Measurements from ENCODE around the gene GASK1B. TPM values are rescaled to one million over a fixed set of nuclear protein-coding genes. Genes with fewer than 3 reads are reported as not detected.
A peak's percentile ranks its signal among the peaks of the same experiment; 100 is the strongest.

Gene GASK1B
- total and polyA plus RNA-seq, 2 of the 13 experiments (the other 11 are each of a cell fraction or from before 2014, with no cell fraction given), result 29.1 to 40.4 TPM

DNA sequence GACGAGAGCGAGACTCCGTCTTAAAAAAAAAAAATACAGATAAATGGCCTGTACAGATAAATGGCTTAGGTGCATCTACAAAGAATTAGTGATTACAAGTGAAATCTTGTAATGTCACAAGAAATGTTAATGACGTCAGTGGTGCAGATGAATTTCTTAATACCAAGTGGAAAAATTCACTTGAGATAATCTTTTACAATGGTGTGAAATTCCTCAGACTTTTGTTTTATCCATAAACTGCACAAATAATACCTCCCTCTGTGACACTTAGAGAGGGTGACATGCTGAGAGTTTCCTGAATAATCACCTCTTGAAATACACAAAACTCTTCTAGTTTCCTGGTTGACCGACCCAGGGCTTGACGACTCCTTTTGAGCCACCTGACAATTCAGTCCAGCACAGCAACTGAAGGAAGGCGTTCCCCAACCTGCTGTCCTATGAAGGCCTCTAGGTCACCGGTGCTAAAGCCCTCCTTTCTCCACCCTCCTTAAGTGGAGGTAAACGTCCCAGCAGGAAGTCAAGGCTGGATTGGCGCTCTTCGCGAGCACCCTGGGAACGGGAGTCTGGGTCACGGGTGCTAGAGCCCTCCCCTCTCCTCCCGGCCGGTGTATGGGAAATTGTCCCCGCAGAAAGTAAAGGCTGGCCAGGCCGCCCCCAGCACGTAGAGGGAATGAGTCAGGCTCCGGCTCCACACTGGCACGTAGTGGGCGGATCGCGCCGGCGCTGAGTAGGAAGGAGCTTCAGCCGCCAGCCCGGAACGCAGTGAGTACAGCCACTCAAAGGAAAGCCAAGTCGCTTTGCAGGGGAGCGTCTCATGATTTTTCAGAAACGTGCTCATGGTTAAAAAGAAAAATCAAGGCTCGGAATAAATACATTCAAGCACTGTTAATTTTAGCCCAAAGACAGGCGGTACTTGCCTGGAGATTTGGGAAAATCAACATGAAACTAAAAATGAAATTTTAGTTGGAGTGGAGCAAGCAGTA is 37.3 kb upstream of the GASK1B start, which contains the start of gene TMEM144 (continued):
- TF ChIP-seq, protein P1, sequence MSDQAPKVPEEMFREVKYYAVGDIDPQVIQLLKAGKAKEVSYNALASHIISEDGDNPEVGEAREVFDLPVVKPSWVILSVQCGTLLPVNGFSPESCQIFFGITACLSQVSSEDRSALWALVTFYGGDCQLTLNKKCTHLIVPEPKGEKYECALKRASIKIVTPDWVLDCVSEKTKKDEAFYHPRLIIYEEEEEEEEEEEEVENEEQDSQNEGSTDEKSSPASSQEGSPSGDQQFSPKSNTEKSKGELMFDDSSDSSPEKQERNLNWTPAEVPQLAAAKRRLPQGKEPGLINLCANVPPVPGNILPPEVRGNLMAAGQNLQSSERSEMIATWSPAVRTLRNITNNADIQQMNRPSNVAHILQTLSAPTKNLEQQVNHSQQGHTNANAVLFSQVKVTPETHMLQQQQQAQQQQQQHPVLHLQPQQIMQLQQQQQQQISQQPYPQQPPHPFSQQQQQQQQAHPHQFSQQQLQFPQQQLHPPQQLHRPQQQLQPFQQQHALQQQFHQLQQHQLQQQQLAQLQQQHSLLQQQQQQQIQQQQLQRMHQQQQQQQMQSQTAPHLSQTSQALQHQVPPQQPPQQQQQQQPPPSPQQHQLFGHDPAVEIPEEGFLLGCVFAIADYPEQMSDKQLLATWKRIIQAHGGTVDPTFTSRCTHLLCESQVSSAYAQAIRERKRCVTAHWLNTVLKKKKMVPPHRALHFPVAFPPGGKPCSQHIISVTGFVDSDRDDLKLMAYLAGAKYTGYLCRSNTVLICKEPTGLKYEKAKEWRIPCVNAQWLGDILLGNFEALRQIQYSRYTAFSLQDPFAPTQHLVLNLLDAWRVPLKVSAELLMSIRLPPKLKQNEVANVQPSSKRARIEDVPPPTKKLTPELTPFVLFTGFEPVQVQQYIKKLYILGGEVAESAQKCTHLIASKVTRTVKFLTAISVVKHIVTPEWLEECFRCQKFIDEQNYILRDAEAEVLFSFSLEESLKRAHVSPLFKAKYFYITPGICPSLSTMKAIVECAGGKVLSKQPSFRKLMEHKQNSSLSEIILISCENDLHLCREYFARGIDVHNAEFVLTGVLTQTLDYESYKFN (CRISPR knock-in tag; conservative IDR thresholded peaks at IDR 0.05), result peak; percentile 35; the same call in 1 of the 2 replicates
- TF ChIP-seq NR2F6 (IDR thresholded peaks at IDR 0.05) (no peak), NR2F6 (CRISPR knock-in tag; IDR thresholded peaks at IDR 0.05) (no peak), ZNF614 (CRISPR knock-in tag; IDR thresholded peaks at IDR 0.05; ENCODE audit: borderline replicate concordance) (peak; percentile 43; the same call in 1 of the 2 replicates), ATF1 (CRISPR knock-in tag; IDR thresholded peaks at IDR 0.05) (no peak), ZBTB3 (CRISPR knock-in tag; IDR thresholded peaks at IDR 0.05; ENCODE audit: borderline replicate concordance, low read depth) (no peak), ZSCAN22 (CRISPR knock-in tag; IDR thresholded peaks at IDR 0.05) (no peak), FIP1L1 (IDR thresholded peaks at IDR 0.05; ENCODE audit: borderline replicate concordance, insufficient read depth, low read depth, low read length) (no peak), ZKSCAN1 (IDR thresholded peaks at IDR 0.05; ENCODE audit: low read length) (peak; percentile 95), MTA1 (CRISPR knock-in tag; IDR thresholded peaks at IDR 0.05; ENCODE audit: borderline replicate concordance) (no peak), MAZ (IDR thresholded peaks at IDR 0.05; ENCODE audit: borderline replicate concordance, low read depth, low read length) (0 out of 2 replicates have a peak, but pooled peaks have one; percentile 26), MAZ (CRISPR knock-in tag; IDR thresholded peaks at IDR 0.05; ENCODE audit: low read depth) (no peak), ZNF33B (CRISPR knock-in tag; IDR thresholded peaks at IDR 0.05) (no peak), TAF1 (CRISPR knock-in tag; IDR thresholded peaks at IDR 0.05) (peak; percentile 72; the same call in 1 of the 2 replicates), ZNF747 (CRISPR knock-in tag; IDR thresholded peaks at IDR 0.05; ENCODE audit: borderline replicate concordance) (no peak), ZNF644 (CRISPR knock-in tag; IDR thresholded peaks at IDR 0.05; ENCODE audit: low read depth) (no peak), ZNF484 (CRISPR knock-in tag; IDR thresholded peaks at IDR 0.05; ENCODE audit: borderline replicate concordance, low read depth) (no peak), PHF5A (CRISPR knock-in tag; IDR thresholded peaks at IDR 0.05; ENCODE audit: low read depth, unreplicated experiment) (no peak)
- TF ChIP-seq, protein P2, sequence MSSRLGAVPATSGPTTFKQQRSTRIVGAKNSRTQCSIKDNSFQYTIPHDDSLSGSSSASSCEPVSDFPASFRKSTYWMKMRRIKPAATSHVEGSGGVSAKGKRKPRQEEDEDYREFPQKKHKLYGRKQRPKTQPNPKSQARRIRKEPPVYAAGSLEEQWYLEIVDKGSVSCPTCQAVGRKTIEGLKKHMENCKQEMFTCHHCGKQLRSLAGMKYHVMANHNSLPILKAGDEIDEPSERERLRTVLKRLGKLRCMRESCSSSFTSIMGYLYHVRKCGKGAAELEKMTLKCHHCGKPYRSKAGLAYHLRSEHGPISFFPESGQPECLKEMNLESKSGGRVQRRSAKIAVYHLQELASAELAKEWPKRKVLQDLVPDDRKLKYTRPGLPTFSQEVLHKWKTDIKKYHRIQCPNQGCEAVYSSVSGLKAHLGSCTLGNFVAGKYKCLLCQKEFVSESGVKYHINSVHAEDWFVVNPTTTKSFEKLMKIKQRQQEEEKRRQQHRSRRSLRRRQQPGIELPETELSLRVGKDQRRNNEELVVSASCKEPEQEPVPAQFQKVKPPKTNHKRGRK (CRISPR knock-in tag; IDR thresholded peaks at IDR 0.05), result peak; percentile 66; the same call in 1 of the 2 replicates
- TF ChIP-seq, protein P3, sequence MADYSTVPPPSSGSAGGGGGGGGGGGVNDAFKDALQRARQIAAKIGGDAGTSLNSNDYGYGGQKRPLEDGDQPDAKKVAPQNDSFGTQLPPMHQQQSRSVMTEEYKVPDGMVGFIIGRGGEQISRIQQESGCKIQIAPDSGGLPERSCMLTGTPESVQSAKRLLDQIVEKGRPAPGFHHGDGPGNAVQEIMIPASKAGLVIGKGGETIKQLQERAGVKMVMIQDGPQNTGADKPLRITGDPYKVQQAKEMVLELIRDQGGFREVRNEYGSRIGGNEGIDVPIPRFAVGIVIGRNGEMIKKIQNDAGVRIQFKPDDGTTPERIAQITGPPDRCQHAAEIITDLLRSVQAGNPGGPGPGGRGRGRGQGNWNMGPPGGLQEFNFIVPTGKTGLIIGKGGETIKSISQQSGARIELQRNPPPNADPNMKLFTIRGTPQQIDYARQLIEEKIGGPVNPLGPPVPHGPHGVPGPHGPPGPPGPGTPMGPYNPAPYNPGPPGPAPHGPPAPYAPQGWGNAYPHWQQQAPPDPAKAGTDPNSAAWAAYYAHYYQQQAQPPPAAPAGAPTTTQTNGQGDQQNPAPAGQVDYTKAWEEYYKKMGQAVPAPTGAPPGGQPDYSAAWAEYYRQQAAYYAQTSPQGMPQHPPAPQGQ (CRISPR knock-in tag; IDR thresholded peaks at IDR 0.05; ENCODE audit: borderline replicate concordance), result no peak
- TF ChIP-seq, protein P4, sequence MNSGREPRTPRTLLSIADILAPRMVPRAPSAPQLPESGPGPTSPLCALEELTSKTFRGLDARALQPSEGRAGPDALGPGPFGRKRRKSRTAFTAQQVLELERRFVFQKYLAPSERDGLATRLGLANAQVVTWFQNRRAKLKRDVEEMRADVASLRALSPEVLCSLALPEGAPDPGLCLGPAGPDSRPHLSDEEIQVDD (CRISPR knock-in tag; IDR thresholded peaks at IDR 0.05; ENCODE audit: borderline replicate concordance), result 0 out of 2 replicates have a peak, but pooled peaks have one; percentile 48
